Dendritic cell treated with granulocyte-macrophage colony-stimulating factor and Interleukin-4, amounts not matched to agents 40 ng/mL and 50 ng/mL, for 4 days (primary cell): ENCODE results near the gene PNCK.

Source experiments
- H3K27ac Mint-ChIP-seq: one replicate; pipeline ENCODE4 v1.8.0; 2022; ENCODE audit warnings: mild to moderate bottlenecking, mixed read lengths
- H3K27me3 Mint-ChIP-seq: one replicate; pipeline ENCODE4 v1.8.0; 2022; ENCODE audit warnings: mild to moderate bottlenecking, mixed read lengths
- H3K36me3 Mint-ChIP-seq: one replicate; pipeline ENCODE4 v1.8.0; 2022; ENCODE audit warnings: low read depth, mixed read lengths
- H3K4me1 Mint-ChIP-seq: one replicate; pipeline ENCODE4 v1.8.0; 2022; ENCODE audit warnings: low read depth, mixed read lengths
- H3K4me3 Mint-ChIP-seq: one replicate; pipeline ENCODE4 v1.8.0; 2022; ENCODE audit warnings: mild to moderate bottlenecking, moderate library complexity, mixed read lengths
- H3K9me3 Mint-ChIP-seq: one replicate; pipeline ENCODE4 v1.8.0; 2022; ENCODE audit warnings: mixed read lengths
- intact Hi-C: fragments of 100-400 bp; cut with micrococcal nuclease; formaldehyde crosslinking; loops from one replicate; pipeline ENCODE4 v1.15.0; 2022

Gene PNCK

GRCh38 chrX:153622661-153623309, 50.8 kb downstream of the PNCK start:
- intact Hi-C loops = no loop called here
- H3K36me3 Mint-ChIP-seq = no peaks in the 10 kb centered on the region
- H3K9me3 Mint-ChIP-seq = no peaks in the 10 kb centered on the region
- no peaks in the 10 kb centered on the region for H3K4me1 Mint-ChIP-seq
- H3K4me3 Mint-ChIP-seq = no peak overlapping the region
- no peak overlapping the region for H3K27ac Mint-ChIP-seq
- peaks cover 18% of the 10 kb centered on the region for H3K27me3 Mint-ChIP-seq

GRCh38 chrX:153621949-153622598, 51.5 kb downstream of the PNCK start:
- H3K4me3 Mint-ChIP-seq = no peak overlapping the region
- no peaks in the 10 kb centered on the region for H3K9me3 Mint-ChIP-seq
- H3K4me1 Mint-ChIP-seq = no peaks in the 10 kb centered on the region
- H3K36me3 Mint-ChIP-seq = no peaks in the 10 kb centered on the region
- intact Hi-C loops = no loop called here
- no peak overlapping the region for H3K27ac Mint-ChIP-seq
- peaks cover 18% of the 10 kb centered on the region for H3K27me3 Mint-ChIP-seq

GRCh38 chrX:153620576-153620975, 53.0 kb downstream of the PNCK start:
- H3K27me3 Mint-ChIP-seq = peaks cover 21% of the 10 kb centered on the region
- H3K4me3 Mint-ChIP-seq = no peak overlapping the region
- no peaks in the 10 kb centered on the region for H3K4me1 Mint-ChIP-seq
- intact Hi-C loops = no loop called here
- no peaks in the 10 kb centered on the region for H3K9me3 Mint-ChIP-seq
- no peak overlapping the region for H3K27ac Mint-ChIP-seq
- H3K36me3 Mint-ChIP-seq = no peaks in the 10 kb centered on the region
